GM12878 (cell line): ENCODE data around the gene APH1B. TPM values are rescaled to one million over a fixed set of nuclear protein-coding genes. Genes with fewer than 3 reads are reported as not detected.

Experiments
- ATAC-seq: fragments of 200-7000 bp; cut with Tn5 transposase; 3 replicates; pipeline ENCODE4 v1.9.1; 2020; ENCODE audit warnings: mild to moderate bottlenecking, moderate library complexity
- BruUV-seq: library from RNA; stranded (reverse); fragments of 400-500 nt; replicated peaks from 2 replicates; lab custom pipeline; 2021; lab: Mats Ljungman, UMichigan
- CTCF ChIA-PET: fragments of 300-600 bp; sonication (Branson Sonifier 250); formaldehyde crosslinking; extraction: SDS; loops from one replicate; lab custom pipeline; 2021; ENCODE audit warnings: inconsistent platforms; lab: Yijun Ruan, JAX
- POLR2A ChIA-PET: fragments of 350-600 bp; formaldehyde crosslinking; extraction: SDS; loops from one replicate; lab custom pipeline; 2021; ENCODE audit warnings: inconsistent platforms; lab: Charles Lee
- RAD21 ChIA-PET: fragments of 300-600 bp; sonication (Branson Sonifier 250); formaldehyde crosslinking; loops from one replicate; lab custom pipeline; 2023; ENCODE audit warnings: antibody characterized with exemption; ENCODE audit not compliant: unreplicated experiment; lab: Charles Lee
- SMC1A ChIA-PET: fragments of 300-600 bp; sonication (Branson Sonifier 250); formaldehyde crosslinking; loops from one replicate; lab custom pipeline; 2023; ENCODE audit not compliant: unreplicated experiment, uncharacterized antibody; lab: Charles Lee
- DNase-seq: peaks from one replicate; pipeline ENCODE4 v3.0.0-alpha.2; 2011; ENCODE audit warnings: low read depth, low spot score
- FAIRE-seq: peaks from 3 replicates; lab custom pipeline; 2011; peaks lifted over from hg19 to GRCh38; lab: Jason Lieb, UNC
- H2AFZ ChIP-seq: 2 replicates; pipeline ENCODE4 v1.6.0; 2011; ENCODE audit warnings: low read depth, low read length, control low read depth; ENCODE audit not compliant: control insufficient read depth
- H3K27ac ChIP-seq: 2 replicates; pipeline ENCODE4 v1.5.1; 2011; ENCODE audit warnings: control low read depth; ENCODE audit not compliant: control insufficient read depth, insufficient read depth
- H3K27me3 ChIP-seq, 2 experiments: replicated peaks in 1 of 2; 2 replicates each; pipeline versions ENCODE4 v1.6.0 to v1.6.1; 2011; ENCODE audit warnings: low read length in 1 of 2; ENCODE audit not compliant: control insufficient read depth in 2 of 2, insufficient read depth in 2 of 2
- H3K36me3 ChIP-seq, 2 experiments: 2 replicates each; pipeline ENCODE4 v1.5.1; 2011; ENCODE audit warnings: low read length in 1 of 2; ENCODE audit not compliant: control insufficient read depth in 2 of 2, insufficient read depth in 2 of 2
- H3K4me1 ChIP-seq: 2 replicates; pipeline ENCODE4 v1.6.1; 2011; ENCODE audit warnings: mild to moderate bottlenecking, low read length, moderate library complexity, mixed read lengths; ENCODE audit not compliant: control insufficient read depth, insufficient read depth
- H3K4me2 ChIP-seq: 2 replicates; pipeline ENCODE4 v1.6.0; 2011; ENCODE audit warnings: control low read depth; ENCODE audit not compliant: control insufficient read depth, insufficient read depth
- H3K4me3 ChIP-seq: fragments of 200-600 bp; sonication (generic); 2 replicates; pipeline ENCODE4 v1.5.1; 2016
- H3K79me2 ChIP-seq: 2 replicates; pipeline ENCODE4 v1.6.0; 2011; ENCODE audit warnings: low read length; ENCODE audit not compliant: control insufficient read depth, insufficient read depth
- H3K9ac ChIP-seq: 2 replicates; pipeline ENCODE4 v1.8.0; 2011; ENCODE audit warnings: low read length, control low read depth, mixed read lengths; ENCODE audit not compliant: control insufficient read depth, insufficient read depth
- H3K9me3 ChIP-seq: replicated peaks from 3 replicates; pipeline ENCODE4 v1.5.1; 2011; ENCODE audit warnings: mild to moderate bottlenecking, low read length; ENCODE audit not compliant: control insufficient read depth, insufficient read depth
- H4K20me1 ChIP-seq: 2 replicates; pipeline ENCODE4 v1.6.0; 2011; ENCODE audit not compliant: control insufficient read depth, insufficient read depth
- CBFB ChIP-seq: IDR thresholded peaks from 2 replicates; pipeline ENCODE4 v1.6.1; 2016; ENCODE audit warnings: antibody characterized with exemption, low read depth
- CBX5 ChIP-seq: sonication (generic); IDR thresholded peaks from 2 replicates; pipeline ENCODE4 v1.6.1; 2016; ENCODE audit warnings: low read depth, moderate library complexity, mild to moderate bottlenecking, inconsistent platforms
- CHD2 ChIP-seq: IDR thresholded peaks from 2 replicates; pipeline ENCODE4 v1.6.1; 2011; ENCODE audit warnings: low read depth, low read length, improper control_type of control experiment, borderline replicate concordance
- DPF2 ChIP-seq: fragments of 450-650 bp; IDR thresholded peaks from 2 replicates; pipeline ENCODE4 v1.6.1; 2017; ENCODE audit warnings: mild to moderate bottlenecking
- GABPA ChIP-seq: IDR thresholded peaks from 2 replicates; pipeline ENCODE4 v1.6.1; 2014; ENCODE audit warnings: antibody characterized with exemption, low read depth, mild to moderate bottlenecking, inconsistent platforms
- IKZF1 ChIP-seq: fragments of 450-650 bp; conservative IDR thresholded peaks from 2 replicates; pipeline ENCODE4 v1.6.1; 2017; ENCODE audit warnings: antibody characterized with exemption, mild to moderate bottlenecking
- KLF5 ChIP-seq: fragments of 450-650 bp; IDR thresholded peaks from 2 replicates; pipeline ENCODE4 v1.6.1; 2014; ENCODE audit warnings: mild to moderate bottlenecking; ENCODE audit not compliant: partially characterized antibody
- NR2F1 ChIP-seq: fragments of 450-650 bp; conservative IDR thresholded peaks from 2 replicates; pipeline ENCODE4 v1.6.1; 2017; ENCODE audit warnings: mild to moderate bottlenecking
- POU2F2 ChIP-seq: IDR thresholded peaks from 3 replicates; pipeline ENCODE4 v1.6.1; 2011; ENCODE audit warnings: low read depth, mild to moderate bottlenecking, low read length, borderline replicate concordance
- RAD51 ChIP-seq: fragments of 450-650 bp; IDR thresholded peaks from 2 replicates; pipeline ENCODE4 v1.6.1; 2016; ENCODE audit warnings: moderate library complexity, mild to moderate bottlenecking, inconsistent platforms
- SPI1 ChIP-seq: IDR thresholded peaks from 2 replicates; pipeline ENCODE4 v1.6.1; 2011; ENCODE audit warnings: low read depth, mild to moderate bottlenecking, low read length, moderate library complexity, borderline replicate concordance; ENCODE audit not compliant: insufficient read depth
- SRF ChIP-seq, 2 experiments: IDR thresholded peaks; 2 replicates each; pipeline ENCODE4 v1.6.1; 2011; ENCODE audit warnings: low read depth in 2 of 2, low read length in 2 of 2, mild to moderate bottlenecking in 1 of 2, moderate library complexity in 1 of 2
- ZBED1 ChIP-seq: IDR thresholded peaks from 2 replicates; pipeline ENCODE4 v1.6.1; 2016; ENCODE audit warnings: borderline replicate concordance
- ZNF274 ChIP-seq: IDR thresholded peaks from one replicate; pipeline ENCODE4 v1.8.0; 2011; ENCODE audit not compliant: insufficient read length, insufficient read depth
- WGBS: methylation state at CpG from one replicate; pipeline ENCODE4 v1.1.6; 2016; ENCODE audit warnings: low lambda C conversion rate; ENCODE audit not compliant: insufficient replicate concordance, insufficient coverage; ENCODE audit errors: missing lambda C conversion rate; 5-methylcytosine and 5-hydroxymethylcytosine counted together
- in situ Hi-C: fragments of 300-500 bp; cut with MboI; formaldehyde crosslinking; loops from 9 replicates; pipeline ENCODE4 v1.14.3; 2018; ENCODE audit warnings: mixed read lengths
- intact Hi-C: fragments of 100-400 bp; cut with micrococcal nuclease; formaldehyde crosslinking; loops from one replicate; pipeline ENCODE4 v1.14.2; 2022; ENCODE audit not compliant: unreplicated experiment
- polyA plus RNA-seq, 11 experiments: library from polyadenylated mRNA; depleted of rRNA in 4 of 11; unstranded in 6 of 11; stranded (reverse) in 5 of 11; fragments of >200 nt; fragmentation: Nextera tagmentation in 4 of 11; fragmentation: Illumina TruSeq in 1 of 11; extraction: Ambion mirVana in 4 of 11; extraction: Trizol in 1 of 11; gene quantifications; 1 replicate in 1 of 11; 2 replicates in 10 of 11; pipeline versions ENCODE4 v1.2.1 to v1.2.3, GENCODE V29; 2011 to 2016; ENCODE audit warnings: inconsistent platforms in 2 of 11, missing spikeins in 2 of 11, low read depth in 1 of 11
- total RNA-seq, 4 experiments: library from RNA; depleted of rRNA in 3 of 4; stranded (reverse); fragments of >200 nt in 3 of 4; fragmentation: Illumina TruSeq in 1 of 4; extraction: Trizol in 1 of 4; gene quantifications; 2 replicates each; pipeline versions ENCODE4 v1.2.1 to v1.2.3, GENCODE V29; 2013 to 2021
- TF ChIP-seq, protein P1 (sequence below): fragments of 450-650 bp; IDR thresholded peaks from 2 replicates; pipeline ENCODE4 v1.6.1; 2017; ENCODE audit warnings: mild to moderate bottlenecking
- TF ChIP-seq, protein P2 (sequence below): fragments of 150-350 bp; IDR thresholded peaks from 2 replicates; pipeline ENCODE4 v1.6.1; 2016; ENCODE audit warnings: low read depth, low read length
- TF ChIP-seq, protein P3 (sequence below): fragments of 450-650 bp; IDR thresholded peaks from 2 replicates; pipeline ENCODE4 v1.6.1; 2017; ENCODE audit warnings: borderline replicate concordance
- TF ChIP-seq, protein P4 (sequence below): IDR thresholded peaks from 2 replicates; pipeline ENCODE4 v1.6.1; 2011; ENCODE audit warnings: low read depth, mild to moderate bottlenecking, low read length, moderate library complexity, borderline replicate concordance; ENCODE audit errors: extremely low read depth

APH1B gene
- total and polyA plus RNA-seq, 10 of the 15 experiments (the other 5 are each of a cell fraction or from before 2014, with no cell fraction given) = 5.0 to 20.8 (median 11.1) TPM

DNA sequence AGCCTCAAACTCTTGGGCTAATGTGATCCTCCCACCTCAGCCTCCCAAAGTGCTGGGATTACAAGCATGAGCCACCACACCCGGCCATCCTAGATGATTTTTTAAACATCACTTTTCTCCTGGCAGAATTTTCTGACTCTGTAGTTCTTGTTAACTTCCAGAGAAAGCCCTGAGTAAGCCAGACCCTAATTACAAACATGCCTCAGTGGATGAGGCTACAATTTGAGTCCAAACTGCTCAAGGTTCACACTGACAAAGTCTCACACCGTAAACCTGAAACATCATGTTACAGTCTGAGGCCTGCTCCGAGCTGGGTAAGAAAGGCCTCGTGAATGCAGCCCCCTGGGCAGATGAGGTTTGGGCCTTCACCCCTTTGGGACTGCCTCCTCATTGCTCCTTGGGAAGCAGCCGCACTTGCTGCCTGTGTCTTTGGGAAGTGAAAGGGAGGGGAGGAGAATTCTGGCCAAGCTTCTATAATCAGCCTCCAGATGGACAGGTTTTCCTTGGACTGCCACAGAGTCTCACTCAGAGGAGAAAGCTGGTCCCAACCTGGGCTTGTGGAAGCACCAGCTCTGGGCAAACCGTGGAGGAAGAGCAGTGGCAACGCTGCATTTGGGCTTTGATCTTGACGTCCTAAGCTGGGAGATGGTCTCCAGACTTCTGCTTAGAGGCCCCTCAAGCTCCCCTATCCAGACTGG is 58.3 kb downstream of the APH1B start:
- RAD21 ChIA-PET = no interaction called here
- H2AFZ ChIP-seq = no peak overlapping the region
- FAIRE-seq = no peak
- ATAC-seq = no peak
- in situ Hi-C loops (no loop called here), intact Hi-C loops (no loop called here)
- SMC1A ChIA-PET = interaction anchor here (0.6 kb wide), 1 partner anchor 87 kb away, joined by 3 read pairs; no protein-coding TSS in a partner anchor
- no peak overlapping the region for H3K27ac ChIP-seq
- POLR2A ChIA-PET = no interaction called here
- no peak overlapping the region for H3K9ac ChIP-seq
- CTCF ChIA-PET = interaction anchor here (0.9 kb wide), 1 partner anchor 66 kb away, joined by 3 read pairs; no protein-coding TSS in a partner anchor
- H4K20me1 ChIP-seq = no peaks in the 10 kb centered on the region
- H3K4me1 ChIP-seq = no peaks in the 10 kb centered on the region
- peaks cover 0 to 1% of the 10 kb centered on the region in 2 experiments; a peak in 1 of 4 replicates for H3K27me3 ChIP-seq
- BruUV-seq = no TSS peak
- no peak overlapping the region for H3K4me3 ChIP-seq
- DNase-seq = no peak
- no peaks in the 10 kb centered on the region for H3K9me3 ChIP-seq
- no peak overlapping the region for H3K4me2 ChIP-seq
- no peaks in the 10 kb centered on the region for H3K36me3 ChIP-seq
- 28% methylated on average over 8 of the region's 8 CpGs for WGBS
- no peaks in the 10 kb centered on the region for H3K79me2 ChIP-seq
- TF ChIP-seq, protein P1, sequence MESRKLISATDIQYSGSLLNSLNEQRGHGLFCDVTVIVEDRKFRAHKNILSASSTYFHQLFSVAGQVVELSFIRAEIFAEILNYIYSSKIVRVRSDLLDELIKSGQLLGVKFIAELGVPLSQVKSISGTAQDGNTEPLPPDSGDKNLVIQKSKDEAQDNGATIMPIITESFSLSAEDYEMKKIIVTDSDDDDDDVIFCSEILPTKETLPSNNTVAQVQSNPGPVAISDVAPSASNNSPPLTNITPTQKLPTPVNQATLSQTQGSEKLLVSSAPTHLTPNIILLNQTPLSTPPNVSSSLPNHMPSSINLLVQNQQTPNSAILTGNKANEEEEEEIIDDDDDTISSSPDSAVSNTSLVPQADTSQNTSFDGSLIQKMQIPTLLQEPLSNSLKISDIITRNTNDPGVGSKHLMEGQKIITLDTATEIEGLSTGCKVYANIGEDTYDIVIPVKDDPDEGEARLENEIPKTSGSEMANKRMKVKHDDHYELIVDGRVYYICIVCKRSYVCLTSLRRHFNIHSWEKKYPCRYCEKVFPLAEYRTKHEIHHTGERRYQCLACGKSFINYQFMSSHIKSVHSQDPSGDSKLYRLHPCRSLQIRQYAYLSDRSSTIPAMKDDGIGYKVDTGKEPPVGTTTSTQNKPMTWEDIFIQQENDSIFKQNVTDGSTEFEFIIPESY = no peak
- TF ChIP-seq, protein P2, sequence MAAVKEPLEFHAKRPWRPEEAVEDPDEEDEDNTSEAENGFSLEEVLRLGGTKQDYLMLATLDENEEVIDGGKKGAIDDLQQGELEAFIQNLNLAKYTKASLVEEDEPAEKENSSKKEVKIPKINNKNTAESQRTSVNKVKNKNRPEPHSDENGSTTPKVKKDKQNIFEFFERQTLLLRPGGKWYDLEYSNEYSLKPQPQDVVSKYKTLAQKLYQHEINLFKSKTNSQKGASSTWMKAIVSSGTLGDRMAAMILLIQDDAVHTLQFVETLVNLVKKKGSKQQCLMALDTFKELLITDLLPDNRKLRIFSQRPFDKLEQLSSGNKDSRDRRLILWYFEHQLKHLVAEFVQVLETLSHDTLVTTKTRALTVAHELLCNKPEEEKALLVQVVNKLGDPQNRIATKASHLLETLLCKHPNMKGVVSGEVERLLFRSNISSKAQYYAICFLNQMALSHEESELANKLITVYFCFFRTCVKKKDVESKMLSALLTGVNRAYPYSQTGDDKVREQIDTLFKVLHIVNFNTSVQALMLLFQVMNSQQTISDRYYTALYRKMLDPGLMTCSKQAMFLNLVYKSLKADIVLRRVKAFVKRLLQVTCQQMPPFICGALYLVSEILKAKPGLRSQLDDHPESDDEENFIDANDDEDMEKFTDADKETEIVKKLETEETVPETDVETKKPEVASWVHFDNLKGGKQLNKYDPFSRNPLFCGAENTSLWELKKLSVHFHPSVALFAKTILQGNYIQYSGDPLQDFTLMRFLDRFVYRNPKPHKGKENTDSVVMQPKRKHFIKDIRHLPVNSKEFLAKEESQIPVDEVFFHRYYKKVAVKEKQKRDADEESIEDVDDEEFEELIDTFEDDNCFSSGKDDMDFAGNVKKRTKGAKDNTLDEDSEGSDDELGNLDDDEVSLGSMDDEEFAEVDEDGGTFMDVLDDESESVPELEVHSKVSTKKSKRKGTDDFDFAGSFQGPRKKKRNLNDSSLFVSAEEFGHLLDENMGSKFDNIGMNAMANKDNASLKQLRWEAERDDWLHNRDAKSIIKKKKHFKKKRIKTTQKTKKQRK = no peak
- TF ChIP-seq RAD51 = no peak
- no peak for TF ChIP-seq CBFB
- TF ChIP-seq SRF (IDR thresholded peaks at IDR 0.05; ENCODE audit: low read depth in 2 of 2, low read length in 2 of 2) = no peak
- TF ChIP-seq KLF5 = no peak
- TF ChIP-seq, protein P3, sequence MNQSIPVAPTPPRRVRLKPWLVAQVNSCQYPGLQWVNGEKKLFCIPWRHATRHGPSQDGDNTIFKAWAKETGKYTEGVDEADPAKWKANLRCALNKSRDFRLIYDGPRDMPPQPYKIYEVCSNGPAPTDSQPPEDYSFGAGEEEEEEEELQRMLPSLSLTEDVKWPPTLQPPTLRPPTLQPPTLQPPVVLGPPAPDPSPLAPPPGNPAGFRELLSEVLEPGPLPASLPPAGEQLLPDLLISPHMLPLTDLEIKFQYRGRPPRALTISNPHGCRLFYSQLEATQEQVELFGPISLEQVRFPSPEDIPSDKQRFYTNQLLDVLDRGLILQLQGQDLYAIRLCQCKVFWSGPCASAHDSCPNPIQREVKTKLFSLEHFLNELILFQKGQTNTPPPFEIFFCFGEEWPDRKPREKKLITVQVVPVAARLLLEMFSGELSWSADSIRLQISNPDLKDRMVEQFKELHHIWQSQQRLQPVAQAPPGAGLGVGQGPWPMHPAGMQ = no peak
- no peak for TF ChIP-seq CHD2
- no peak for TF ChIP-seq DPF2
- TF ChIP-seq POU2F2 = no peak
- TF ChIP-seq SPI1 = no peak
- TF ChIP-seq NR2F1 = no peak
- no peak for TF ChIP-seq CBX5
- TF ChIP-seq IKZF1 = no peak
- TF ChIP-seq, protein P4, sequence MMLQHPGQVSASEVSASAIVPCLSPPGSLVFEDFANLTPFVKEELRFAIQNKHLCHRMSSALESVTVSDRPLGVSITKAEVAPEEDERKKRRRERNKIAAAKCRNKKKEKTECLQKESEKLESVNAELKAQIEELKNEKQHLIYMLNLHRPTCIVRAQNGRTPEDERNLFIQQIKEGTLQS = no peak
- TF ChIP-seq GABPA = no peak
- no peak for TF ChIP-seq ZNF274
- TF ChIP-seq ZBED1 = no peak
